Measurements from ENCODE around the gene GATA6.
A peak's percentile ranks its signal among the peaks of the same experiment; 100 is the strongest.

Gene GATA6

GRCh38 chr18:22169011-22169888 lies at the start of gene GATA6:
GATA6 (plus strand) TSS chr18:22169589; CDS start chr18:22171145, 1,556 bp downstream.
- peak in 1 of 2 donors; percentile 19 for DNase-seq (ENCODE audit: low read depth in 2 of 2)

- no peak for DNase-seq (ENCODE audit: low read depth in 2 of 2)
Observed at GRCh38 chr18:22124970-22125369, 44.4 kb upstream of the GATA6 start.

- no peak for DNase-seq (ENCODE audit: low read depth in 2 of 2)
Observed at GRCh38 chr18:22128954-22129353, 40.4 kb upstream of the GATA6 start.

GRCh38 chr18:22129778-22130177 lies 39.6 kb upstream of the GATA6 start:
- no peak for DNase-seq (ENCODE audit: low read depth in 2 of 2)

- DNase-seq (ENCODE audit: low read depth in 2 of 2) = no peak
Observed at GRCh38 chr18:22132258-22132657, 37.1 kb upstream of the GATA6 start.

- DNase-seq (ENCODE audit: low read depth in 2 of 2) = no peak
Observed at GRCh38 chr18:22132763-22133162, 36.6 kb upstream of the GATA6 start.

GRCh38 chr18:22136395-22136794 lies 33.0 kb upstream of the GATA6 start:
- no peak for DNase-seq (ENCODE audit: low read depth in 2 of 2)

- DNase-seq (ENCODE audit: low read depth in 2 of 2) = no peak
Observed at GRCh38 chr18:22141211-22141610, 28.2 kb upstream of the GATA6 start.

GRCh38 chr18:22143347-22144340 lies 25.7 kb upstream of the GATA6 start:
- DNase-seq (ENCODE audit: low read depth in 2 of 2) = no peak

- DNase-seq (ENCODE audit: low read depth in 2 of 2) = no peak
Observed at GRCh38 chr18:22145160-22145559, 24.2 kb upstream of the GATA6 start.

- DNase-seq (ENCODE audit: low read depth in 2 of 2) = no peak
Observed at GRCh38 chr18:22149710-22150109, 19.7 kb upstream of the GATA6 start.

- DNase-seq (ENCODE audit: low read depth in 2 of 2) = no peak
Observed at GRCh38 chr18:22152093-22152492, 17.3 kb upstream of the GATA6 start.

- DNase-seq (ENCODE audit: low read depth in 2 of 2) = no peak
Observed at GRCh38 chr18:22153428-22153827, 16.0 kb upstream of the GATA6 start.

GRCh38 chr18:22155584-22155983 lies 13.8 kb upstream of the GATA6 start:
- no peak for DNase-seq (ENCODE audit: low read depth in 2 of 2)

- no peak for DNase-seq (ENCODE audit: low read depth in 2 of 2)
Observed at GRCh38 chr18:22159014-22159413, 10.4 kb upstream of the GATA6 start.

GRCh38 chr18:22161090-22161489 lies 8.3 kb upstream of the GATA6 start:
- DNase-seq (ENCODE audit: low read depth in 2 of 2) = no peak

- no peak for DNase-seq (ENCODE audit: low read depth in 2 of 2)
Observed at GRCh38 chr18:22163416-22164161, 5.8 kb upstream of the GATA6 start.

GRCh38 chr18:22164337-22165048 lies 4.9 kb upstream of the GATA6 start:
- DNase-seq (ENCODE audit: low read depth in 2 of 2) = no peak

GRCh38 chr18:22165049-22165602 lies 4.3 kb upstream of the GATA6 start:
- DNase-seq (ENCODE audit: low read depth in 2 of 2) = no peak

GRCh38 chr18:22165603-22166068 lies 3.8 kb upstream of the GATA6 start:
- DNase-seq (ENCODE audit: low read depth in 2 of 2) = no peak
